Activated CD8-positive, alpha-beta memory T cell treated with anti-CD3 and anti-CD28 coated beads, Interleukin-2, amount 50 U/mL, for 48 hours (primary cell): ENCODE data around the gene XPNPEP1.
"Not testable (repeated sequence)": the region's sequence is repeated elsewhere in the genome, so short reads cannot be mapped to it uniquely, and the experiment has no call there.

Source experiments
- DNase-seq: peaks from one replicate; pipeline ENCODE4 v3.0.0-alpha.2; 2020

XPNPEP1 gene

GRCh38 chr10:109922358-109922975 lies 844 bp downstream of the XPNPEP1 start:
- no peak for DNase-seq

GRCh38 chr10:109920016-109920415 lies 3.3 kb downstream of the XPNPEP1 start:
- DNase-seq, result no peak

DNA sequence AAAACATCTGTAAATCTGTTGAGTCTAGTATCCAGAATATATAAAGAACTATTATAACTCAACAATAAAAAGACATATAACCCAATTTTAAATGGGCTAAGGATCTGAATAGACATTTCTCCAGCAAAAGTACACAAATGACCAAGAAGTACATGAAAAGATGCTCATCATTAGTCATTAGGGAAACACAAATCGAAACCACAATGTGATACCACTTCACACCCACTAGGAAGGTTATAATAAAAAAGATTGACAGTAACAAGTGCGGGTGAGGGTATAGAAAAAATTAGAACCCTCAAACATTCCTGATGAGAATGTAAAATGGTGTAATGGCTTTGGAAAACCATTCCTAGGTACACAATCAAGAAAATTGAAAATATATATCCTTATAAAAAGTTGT lies 4.1 kb downstream of the XPNPEP1 start:
- no peak for DNase-seq

- DNase-seq, result not testable (repeated sequence)
Measured at GRCh38 chr10:109918707-109919106, 4.6 kb downstream of the XPNPEP1 start.

DNA sequence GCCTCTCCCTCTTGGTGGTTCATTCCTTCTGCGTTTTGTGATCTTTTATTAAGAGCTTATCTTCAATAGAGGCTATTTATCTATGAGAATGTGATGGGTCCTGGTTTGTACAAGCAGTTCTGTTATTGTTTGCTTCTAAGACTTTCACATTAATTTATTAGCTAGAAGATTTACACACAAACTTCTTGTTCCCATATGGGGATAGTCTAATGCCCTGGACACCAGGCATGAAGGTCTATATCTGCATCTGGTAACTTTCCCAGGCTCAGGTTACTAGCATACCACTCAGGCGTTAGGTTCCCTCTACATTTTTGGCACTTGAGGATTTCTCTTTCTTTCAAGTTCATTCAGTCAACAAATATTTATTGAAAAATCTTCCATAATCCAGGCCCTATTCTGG lies 7.7 kb downstream of the XPNPEP1 start:
- no peak for DNase-seq

- no peak for DNase-seq
Measured at GRCh38 chr10:109914966-109915365, 8.3 kb downstream of the XPNPEP1 start.

DNA sequence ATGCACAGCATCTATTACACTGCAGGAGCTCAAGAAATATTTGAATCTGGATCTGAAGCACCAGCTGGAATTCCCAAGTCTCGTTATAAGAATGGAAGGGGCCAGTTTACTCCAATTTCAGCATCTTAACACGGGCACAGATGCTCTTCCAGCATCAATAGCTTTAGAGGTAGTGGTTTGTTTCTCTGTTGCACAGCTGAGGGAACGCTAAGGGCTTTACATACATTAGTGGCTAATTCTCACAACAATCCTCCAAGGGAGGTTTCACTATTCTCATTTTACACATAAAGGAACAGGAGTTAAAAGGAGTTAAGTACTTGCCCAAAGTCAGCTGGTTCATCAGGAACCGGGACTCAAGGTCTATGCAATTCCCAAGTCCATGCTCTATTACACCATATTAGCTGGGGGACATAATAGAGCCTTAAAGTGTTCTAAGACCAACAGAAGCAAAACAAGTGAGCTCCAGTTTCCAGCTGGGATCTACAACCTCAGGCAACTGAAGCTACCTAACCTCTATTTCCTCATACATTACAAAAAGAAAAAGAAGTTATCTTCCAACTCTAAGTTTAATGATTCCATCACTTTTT lies 9.9 kb downstream of the XPNPEP1 start:
- no peak for DNase-seq

DNA sequence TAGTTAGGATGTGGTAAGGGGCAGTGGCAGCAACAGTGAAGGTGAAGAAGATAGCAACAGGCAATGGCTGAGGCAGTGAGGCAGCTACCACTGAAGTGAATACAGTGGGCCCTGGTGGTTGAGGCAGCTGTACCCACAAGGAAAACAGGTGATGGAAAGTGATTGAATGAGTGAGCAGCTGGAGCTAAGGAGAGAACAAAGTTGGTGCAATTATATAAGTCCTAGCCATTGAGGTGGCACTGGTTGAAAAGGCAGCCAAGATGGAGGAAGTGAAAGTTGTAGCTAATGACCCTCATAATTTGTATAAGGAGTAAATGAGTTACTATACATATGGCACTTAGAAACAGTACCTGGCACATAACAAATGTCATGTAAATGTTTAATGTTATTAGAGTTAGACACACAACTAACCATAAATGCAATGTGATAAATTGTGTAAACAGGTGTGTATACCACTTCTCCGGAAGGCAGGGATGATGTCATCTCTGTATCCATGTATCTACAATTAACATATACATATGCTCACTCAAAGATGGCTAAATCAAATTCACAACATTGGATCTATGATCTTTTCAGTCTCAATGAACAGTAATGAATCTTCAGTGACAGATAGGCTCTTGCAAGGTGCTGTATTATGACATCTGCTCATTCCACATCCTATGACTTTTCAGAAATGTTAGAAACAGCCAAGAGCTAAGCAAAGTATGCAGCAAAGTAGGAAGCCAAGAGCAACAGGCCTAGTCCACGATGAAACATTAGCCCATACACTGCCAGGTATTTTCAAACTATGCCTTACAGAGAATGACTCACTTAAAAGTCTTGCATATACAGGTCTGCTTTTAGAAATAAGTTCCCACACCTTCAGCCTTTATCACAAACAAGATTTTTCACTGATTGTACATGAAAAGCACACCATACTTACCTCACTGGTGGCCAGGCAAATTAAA lies 10.7 kb downstream of the XPNPEP1 start:
- DNase-seq, result no peak

DNA sequence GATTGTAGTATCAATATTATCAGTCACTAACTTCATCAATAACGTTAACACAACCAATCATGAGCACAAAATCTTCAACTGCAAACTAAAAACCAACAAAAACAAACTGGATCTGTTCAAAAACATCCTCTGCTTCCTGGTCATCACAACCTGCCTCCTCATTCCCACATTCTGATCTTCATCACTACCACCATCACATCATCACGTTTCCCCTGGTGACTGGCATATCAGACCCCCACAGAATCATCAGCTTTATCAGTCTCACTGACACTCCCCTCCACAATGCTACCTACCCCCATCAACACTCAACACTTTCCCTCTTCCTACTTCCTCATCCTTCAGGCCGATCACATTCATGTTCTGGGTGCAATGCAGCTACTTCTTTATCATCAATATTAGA lies 11.4 kb downstream of the XPNPEP1 start:
- no peak for DNase-seq

- no peak for DNase-seq
Measured at GRCh38 chr10:109906316-109906715, 17.0 kb downstream of the XPNPEP1 start.

- DNase-seq, result no peak
Measured at GRCh38 chr10:109904397-109904796, 18.9 kb downstream of the XPNPEP1 start.

DNA sequence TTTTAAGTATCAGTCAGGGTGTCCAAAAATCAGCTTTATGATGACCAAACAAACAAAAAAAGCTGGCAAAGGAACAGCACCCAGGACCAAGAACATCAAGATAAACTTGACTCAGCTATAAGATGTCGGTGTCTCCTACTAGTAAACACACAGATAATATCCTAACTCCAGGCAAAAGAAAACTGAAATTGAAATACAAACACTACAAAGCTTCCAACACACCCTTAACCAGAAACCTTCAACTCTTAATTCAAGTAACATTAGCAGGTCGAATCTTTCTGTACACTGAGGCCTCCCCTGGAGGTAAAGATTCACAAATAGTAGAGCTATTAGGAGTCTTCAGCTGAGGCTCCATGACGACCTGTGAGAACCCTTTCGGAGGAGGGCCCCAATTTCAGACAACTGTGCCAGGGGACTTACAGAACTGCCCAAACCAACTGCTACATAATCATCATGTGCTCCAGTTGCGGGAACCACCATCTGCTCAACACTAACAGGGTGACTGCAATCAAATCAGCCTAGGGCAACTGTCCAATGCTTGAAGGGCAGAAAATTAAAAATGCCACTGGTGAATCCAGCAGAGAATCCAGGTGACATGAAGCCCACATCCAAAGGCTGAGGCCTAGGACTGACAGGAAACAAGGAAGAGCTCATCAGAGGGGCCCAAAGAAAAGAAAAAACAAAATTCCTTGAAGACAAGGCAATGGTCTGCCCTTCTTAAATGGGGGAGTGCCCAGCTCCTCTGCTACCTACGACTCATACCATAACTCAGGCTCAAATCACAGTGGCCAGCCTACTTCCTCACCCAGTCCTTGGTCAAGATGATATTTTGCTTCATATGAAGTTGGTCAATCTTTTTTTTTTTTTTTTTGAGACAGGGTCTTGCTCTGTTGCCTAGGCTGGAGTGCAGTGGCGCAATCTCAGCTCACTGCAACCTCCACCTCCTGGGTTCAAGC lies 20.0 kb downstream of the XPNPEP1 start:
- DNase-seq, result no peak

- no peak for DNase-seq
Measured at GRCh38 chr10:109899356-109900331, 23.7 kb downstream of the XPNPEP1 start.

DNA sequence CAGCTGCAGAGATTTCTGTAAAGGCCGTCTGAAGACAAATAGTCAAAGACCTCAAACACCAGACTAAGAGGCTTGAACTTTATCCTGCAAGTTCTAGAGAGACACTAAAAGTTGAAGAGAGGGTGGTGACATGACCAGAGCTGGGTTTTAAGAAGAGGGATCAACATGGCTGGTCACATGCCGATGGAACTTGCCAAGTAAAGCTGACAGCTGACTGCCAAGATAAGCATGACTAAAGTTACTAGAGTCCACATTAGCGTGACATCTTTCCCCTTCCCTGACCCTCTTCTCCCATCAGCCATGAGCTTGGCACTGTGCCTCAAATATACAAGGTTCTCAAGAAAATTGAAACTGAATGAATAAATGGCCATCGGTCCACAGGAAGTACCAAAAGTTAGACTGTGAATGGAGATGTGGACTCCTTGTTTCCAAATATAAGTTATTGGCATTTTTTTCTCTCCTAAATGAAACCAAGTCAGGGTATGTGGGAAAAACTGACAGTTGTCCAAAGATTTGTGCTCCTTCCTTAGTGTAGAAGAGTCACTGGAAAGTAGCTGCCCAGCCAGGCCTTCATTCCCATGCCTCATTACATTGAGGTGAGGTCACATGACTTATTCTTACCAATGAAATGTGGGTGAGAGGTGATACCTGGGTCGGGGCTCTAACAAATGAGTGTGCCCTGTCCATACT lies 24.5 kb downstream of the XPNPEP1 start:
- DNase-seq, result no peak

- DNase-seq, result no peak
Measured at GRCh38 chr10:109898007-109898406, 25.3 kb downstream of the XPNPEP1 start.

DNA sequence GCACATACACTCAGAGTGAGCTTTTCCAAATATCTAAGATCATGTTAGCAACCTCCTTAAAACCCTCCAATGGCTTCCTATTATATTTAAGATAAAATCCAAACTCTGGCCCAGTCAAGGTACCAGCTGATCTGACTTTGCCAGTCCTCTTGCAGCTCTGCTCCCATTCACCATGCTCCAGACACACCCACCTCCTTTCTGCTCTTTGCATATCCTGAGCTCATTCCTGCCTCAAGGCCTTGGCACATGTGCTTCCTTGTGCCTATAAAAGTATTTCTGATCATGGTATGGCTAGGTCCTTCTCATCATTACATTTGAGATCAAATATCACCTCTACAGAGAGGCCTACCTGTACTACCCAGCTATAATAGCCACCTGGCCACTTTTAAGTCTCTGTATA lies 27.5 kb downstream of the XPNPEP1 start:
- DNase-seq, result no peak

DNA sequence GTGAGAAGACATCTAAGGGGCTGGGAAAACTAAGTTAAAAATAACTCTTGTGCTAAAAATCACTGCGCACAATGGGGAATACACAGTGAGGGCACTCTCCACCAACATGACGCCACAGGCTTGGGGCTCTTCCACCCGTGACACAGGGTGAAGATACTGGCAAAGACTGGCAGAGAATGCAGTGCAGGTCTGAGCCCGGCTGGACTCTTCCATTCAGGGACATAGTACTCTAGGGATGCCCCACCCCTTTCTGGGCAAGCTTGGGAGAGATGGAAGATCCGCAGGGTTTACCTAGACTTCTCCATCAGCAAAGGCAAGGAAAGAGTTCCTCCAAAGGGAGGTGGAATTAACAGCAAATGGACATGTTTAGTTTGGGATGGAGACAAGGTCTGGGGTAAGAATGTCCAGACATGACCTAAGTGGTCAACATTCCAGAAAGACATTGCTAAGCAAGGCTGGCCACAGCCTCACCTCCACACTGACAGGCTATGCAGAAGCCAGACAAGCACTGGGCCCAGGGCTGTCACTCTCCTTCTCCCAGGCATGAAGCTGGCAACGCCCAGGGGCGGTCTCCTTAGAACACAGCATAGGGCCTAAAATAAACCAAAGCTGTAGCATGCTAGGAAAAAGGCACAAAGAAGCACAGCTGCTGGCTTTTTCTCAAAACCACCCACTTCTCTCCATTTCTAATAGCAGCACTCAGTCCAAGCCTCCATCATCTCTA lies 28.1 kb downstream of the XPNPEP1 start:
- DNase-seq, result no peak

DNA sequence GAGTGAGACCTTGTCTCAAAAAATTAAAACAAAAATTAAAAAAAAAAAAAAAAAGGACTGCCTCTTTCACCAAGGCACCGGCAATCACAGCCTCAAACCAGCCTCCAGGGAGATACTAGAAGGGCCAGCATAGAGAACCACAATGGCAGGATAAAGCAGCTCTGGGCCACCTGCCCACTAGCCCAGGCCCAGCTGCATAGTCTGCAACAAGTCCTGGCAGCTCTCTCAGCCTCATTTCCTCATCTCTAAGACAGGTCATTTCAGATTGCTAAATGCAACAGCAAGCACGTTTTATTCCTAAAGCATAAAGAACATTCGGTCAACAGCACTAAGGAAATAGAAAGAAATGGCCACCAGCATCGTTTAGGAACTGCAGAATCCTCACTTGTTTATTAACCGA lies 28.8 kb downstream of the XPNPEP1 start:
- no peak for DNase-seq

DNA sequence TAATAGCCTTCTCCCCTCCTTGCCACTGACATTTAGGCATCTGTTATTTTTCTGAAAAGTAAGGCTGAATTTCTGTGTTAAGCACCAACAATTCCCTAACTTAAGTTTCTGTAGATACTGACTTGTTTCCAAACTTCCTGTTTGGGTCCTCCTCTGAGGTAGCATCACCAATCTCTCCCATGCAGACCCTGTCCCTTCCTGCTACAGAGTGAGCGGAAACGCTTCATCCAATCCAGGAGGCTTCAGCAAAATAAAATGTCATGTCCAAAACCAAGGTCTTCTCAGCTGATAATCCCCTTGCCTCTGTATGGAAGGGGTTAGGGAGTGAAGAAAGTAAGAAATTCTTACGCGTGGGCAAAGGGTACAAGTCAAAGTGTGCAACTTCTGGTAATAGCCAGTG lies 29.9 kb downstream of the XPNPEP1 start:
- no peak for DNase-seq

DNA sequence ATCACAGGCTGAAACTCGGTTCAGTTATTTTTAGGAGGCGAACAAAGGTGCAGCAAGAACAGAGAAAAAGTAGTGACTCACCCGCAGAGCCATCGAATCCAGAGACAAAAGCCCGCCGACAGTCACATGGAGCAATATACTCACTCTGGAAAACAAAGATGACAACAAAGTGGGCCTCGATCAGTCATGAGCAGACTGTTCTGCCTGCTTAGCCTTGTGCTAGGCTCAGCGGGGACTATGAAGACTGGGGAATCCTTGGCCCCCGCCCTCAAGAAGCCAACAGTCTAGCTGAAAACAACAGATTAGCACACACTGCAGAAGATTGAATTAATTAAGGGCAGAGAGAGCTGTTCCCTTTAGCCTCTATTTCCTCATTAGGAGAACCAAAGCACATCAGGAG lies 30.4 kb downstream of the XPNPEP1 start:
- no peak for DNase-seq
